SHP77 (cell line): ENCODE results near the gene SCAP.
"Not testable (repeated sequence)": the region's sequence is repeated elsewhere in the genome, so short reads cannot be mapped to it uniquely, and the experiment has no call there.

ENCODE experiments used
- DNase-seq, 2 experiments: peaks; one replicate each; lab custom pipeline; 2025; lab: John Stamatoyannopoulos, UW

The SCAP gene

GRCh38 chr3:47475570-47476329 lies at the start of gene SCAP:
Gene SCAP, minus strand, starts transcription at chr3:47475941. Its CDS starts 32,948 bp downstream, at chr3:47442993.
- DNase-seq, result peak; percentile 81 to 84

- DNase-seq, result no peak
Measured at GRCh38 chr3:47523310-47524073, 47.8 kb upstream of the SCAP start.

GRCh38 chr3:47522082-47522987 lies 46.6 kb upstream of the SCAP start:
- DNase-seq, result peak; percentile 79 to 84

GRCh38 chr3:47520756-47521155 lies 45.0 kb upstream of the SCAP start:
- DNase-seq, result no peak

- DNase-seq, result no peak
Measured at GRCh38 chr3:47517937-47518336, 42.2 kb upstream of the SCAP start.

GRCh38 chr3:47515864-47516319 lies 40.2 kb upstream of the SCAP start:
- DNase-seq, result no peak

GRCh38 chr3:47515100-47515499 lies 39.4 kb upstream of the SCAP start:
- DNase-seq, result no peak

- DNase-seq, result peak; percentile 90 to 93
Measured at GRCh38 chr3:47513125-47513929, 37.6 kb upstream of the SCAP start, which contains the start of gene ELP6. Gene ELP6, minus strand, starts transcription at chr3:47513712. Its CDS starts 122 bp downstream, at chr3:47513590.

GRCh38 chr3:47512416-47513124 lies 36.8 kb upstream of the SCAP start:
- DNase-seq, result peak; percentile 1 to 3

GRCh38 chr3:47505267-47505666 lies 29.5 kb upstream of the SCAP start:
- DNase-seq, result not testable (repeated sequence)

GRCh38 chr3:47504113-47504512 lies 28.4 kb upstream of the SCAP start:
- no peak for DNase-seq

GRCh38 chr3:47503033-47503432 lies 27.3 kb upstream of the SCAP start:
- no peak for DNase-seq

- DNase-seq, result no peak
Measured at GRCh38 chr3:47496892-47497291, 21.2 kb upstream of the SCAP start.

GRCh38 chr3:47495886-47496285 lies 20.1 kb upstream of the SCAP start:
- DNase-seq, result no peak

- DNase-seq, result no peak
Measured at GRCh38 chr3:47495111-47495510, 19.4 kb upstream of the SCAP start.

- DNase-seq, result no peak
Measured at GRCh38 chr3:47491777-47492176, 16.0 kb upstream of the SCAP start.

- DNase-seq, result no peak
Measured at GRCh38 chr3:47491186-47491585, 15.4 kb upstream of the SCAP start.

GRCh38 chr3:47487265-47487664 lies 11.5 kb upstream of the SCAP start:
- DNase-seq, result no peak

- DNase-seq, result no peak
Measured at GRCh38 chr3:47485812-47486211, 10.1 kb upstream of the SCAP start.

- no peak for DNase-seq
Measured at GRCh38 chr3:47482366-47482765, 6.6 kb upstream of the SCAP start.

GRCh38 chr3:47481763-47482162 lies 6.0 kb upstream of the SCAP start:
- DNase-seq, result not testable (repeated sequence)
